DND-41 (cell line): ENCODE measurements around the gene SERAC1.

Experiments
- CTCF ChIP-seq: IDR thresholded peaks from 2 replicates; pipeline ENCODE4 v1.5.1; 2012; ENCODE audit warnings: borderline replicate concordance, low read length, moderate library complexity, mild to moderate bottlenecking; ENCODE audit not compliant: poor library complexity, severe bottlenecking; ENCODE audit errors: extremely low read depth
- EZH2 ChIP-seq: IDR thresholded peaks from 3 replicates; pipeline ENCODE4 v1.6.1; 2012; ENCODE audit warnings: borderline replicate concordance, low read depth, mild to moderate bottlenecking, moderate library complexity, low read length, inconsistent platforms; ENCODE audit not compliant: severe bottlenecking

- TF ChIP-seq CTCF, result no peak
- no peak for TF ChIP-seq EZH2
Observed at GRCh38 chr6:158087224-158087867, 80.7 kb downstream of the SERAC1 start.
